ENCODE measurements around the gene MACROD2.

The MACROD2 gene

DNA sequence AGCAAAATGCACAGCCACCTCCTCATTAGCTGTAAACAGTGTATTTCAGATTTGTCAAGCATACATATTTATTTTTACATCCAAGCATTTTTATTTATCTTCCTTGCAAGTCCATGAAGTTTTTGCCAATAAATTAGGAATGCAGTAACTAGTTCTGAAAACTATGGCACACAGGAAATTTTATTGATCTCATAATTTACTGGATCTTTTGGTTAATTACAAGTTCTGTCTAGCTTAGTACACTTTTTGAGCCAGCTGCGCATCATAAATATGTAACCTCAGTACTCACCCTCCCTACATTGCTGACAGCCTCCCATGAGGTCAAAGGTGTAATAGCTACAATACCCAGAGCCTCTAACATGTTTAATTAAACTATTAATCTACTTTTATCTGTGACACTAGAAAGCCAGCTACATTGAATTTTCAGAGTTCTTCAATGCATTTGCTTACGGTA, 1679.8 kb downstream of the MACROD2 start:
- DNase-seq, result no peak

DNA sequence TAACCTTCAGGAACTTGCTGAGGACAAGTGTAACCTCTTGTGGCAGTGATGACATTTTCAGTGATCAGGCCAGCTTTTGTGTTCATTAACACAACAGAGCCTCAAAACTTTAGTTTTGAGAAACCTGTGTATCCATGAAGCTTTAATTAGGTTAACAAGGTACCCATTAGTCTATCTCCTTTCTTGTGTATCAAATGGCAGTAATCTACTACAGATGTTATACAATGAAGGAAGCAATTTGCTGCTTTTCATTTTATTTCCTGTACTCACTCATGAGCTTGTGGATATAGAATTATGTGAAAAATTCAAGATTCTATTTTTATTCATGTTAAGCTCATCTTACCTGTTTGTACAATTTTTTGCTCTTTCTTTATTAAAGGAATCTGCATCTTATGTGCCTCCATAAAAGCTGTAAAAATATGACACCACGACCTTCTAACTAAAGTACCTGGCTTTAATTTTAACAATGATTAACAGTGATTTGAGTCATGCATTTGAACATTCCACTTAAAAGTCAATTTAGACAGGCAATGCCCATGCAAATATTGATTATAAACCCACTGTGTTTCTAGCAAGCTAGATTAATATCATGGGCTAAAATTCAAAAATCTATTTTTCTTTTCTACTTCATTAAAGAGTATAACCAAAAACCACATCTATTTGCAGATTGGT, 1680.6 kb downstream of the MACROD2 start:
- no peak for DNase-seq

GRCh38 chr20:15676815-15677214, 1681.5 kb downstream of the MACROD2 start:
- DNase-seq, result no peak

- DNase-seq, result no peak
Measured at GRCh38 chr20:15682690-15683089, 1687.4 kb downstream of the MACROD2 start.

DNA sequence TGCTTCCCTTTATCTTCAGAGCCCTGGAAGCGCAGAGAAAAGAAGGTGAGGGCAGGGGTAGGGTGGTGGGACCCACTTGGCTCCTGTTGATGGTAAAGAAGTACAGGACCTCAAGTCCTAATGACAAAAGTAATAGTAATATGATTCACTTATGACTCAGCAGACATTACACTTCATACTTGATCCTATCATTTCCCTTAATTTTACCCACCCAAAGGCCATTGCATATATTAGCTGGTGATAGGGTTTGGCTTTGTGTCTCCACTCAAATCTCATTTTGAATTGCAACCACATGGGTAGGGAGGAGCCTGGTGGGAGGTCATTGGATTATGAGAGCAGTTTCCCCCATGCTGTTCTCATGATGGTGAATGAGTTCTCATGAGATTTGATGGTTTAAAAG, 1697.3 kb downstream of the MACROD2 start:
- DNase-seq, result no peak

DNA sequence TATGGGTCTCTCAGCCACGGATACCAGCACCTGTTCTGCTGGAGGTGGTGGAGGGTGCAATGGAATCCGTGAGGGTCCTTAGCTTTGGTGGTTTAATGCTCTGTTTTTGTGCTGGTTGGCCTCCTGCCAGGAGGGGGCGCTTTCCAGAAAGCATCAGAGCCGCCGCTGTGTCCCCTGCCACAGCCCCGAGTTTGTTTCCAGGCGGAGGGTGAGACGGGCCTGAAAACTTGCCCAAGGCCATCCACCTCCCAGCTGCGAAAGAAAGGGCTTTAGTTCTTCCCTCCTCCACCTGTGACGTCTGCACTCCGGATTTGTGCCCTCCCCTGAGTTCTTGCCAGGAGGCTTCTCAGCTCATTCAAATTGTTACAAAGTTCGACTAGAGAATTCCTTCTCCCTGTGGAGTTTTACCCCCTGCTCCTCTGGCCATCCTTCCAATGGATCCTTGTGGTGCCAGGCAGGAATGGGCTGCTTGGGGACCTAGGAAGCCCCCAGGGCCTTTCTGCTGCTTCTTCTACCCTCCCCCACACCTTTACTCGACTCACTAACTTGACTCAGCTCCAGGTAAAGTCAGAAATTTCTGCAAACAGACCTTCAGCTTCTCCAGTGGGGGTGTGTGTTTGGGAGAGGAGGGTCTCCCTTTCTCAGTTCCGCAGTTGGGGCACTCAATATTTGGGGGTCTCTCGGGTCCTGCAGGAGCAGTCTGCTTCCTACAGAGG, 1704.3 kb downstream of the MACROD2 start:
- no peak for DNase-seq

GRCh38 chr20:15700147-15700765, 1704.9 kb downstream of the MACROD2 start:
- DNase-seq, result no peak

GRCh38 chr20:15702161-15702560, 1706.8 kb downstream of the MACROD2 start:
- no peak for DNase-seq

- peak; percentile 33 for DNase-seq
Measured at GRCh38 chr20:15703171-15703911, 1708.0 kb downstream of the MACROD2 start.

GRCh38 chr20:15705975-15706374, 1710.7 kb downstream of the MACROD2 start:
- no peak for DNase-seq

- DNase-seq, result no peak
Measured at GRCh38 chr20:15706719-15707118, 1711.4 kb downstream of the MACROD2 start.

- no peak for DNase-seq
Measured at GRCh38 chr20:15708984-15709598, 1713.8 kb downstream of the MACROD2 start.

DNA sequence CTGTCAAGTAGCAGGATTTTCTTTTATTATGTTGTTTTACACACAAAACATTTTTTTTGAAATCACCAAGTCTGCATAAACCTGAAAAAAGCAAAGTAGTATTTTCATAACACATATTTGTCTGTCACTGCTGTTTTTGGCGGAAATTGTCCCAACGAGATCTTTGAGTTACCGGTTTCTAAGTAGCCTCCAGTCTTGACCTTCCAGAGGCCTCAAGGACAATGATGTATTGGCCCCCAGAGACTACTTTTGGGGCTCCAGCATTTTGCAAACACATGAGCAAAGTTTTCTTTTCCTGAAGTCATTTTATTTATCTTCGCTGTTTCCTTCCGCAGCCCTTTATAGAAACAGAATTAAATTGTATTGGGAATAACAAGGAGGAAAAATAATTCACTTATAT, 1715.3 kb downstream of the MACROD2 start:
- no peak for DNase-seq

DNA sequence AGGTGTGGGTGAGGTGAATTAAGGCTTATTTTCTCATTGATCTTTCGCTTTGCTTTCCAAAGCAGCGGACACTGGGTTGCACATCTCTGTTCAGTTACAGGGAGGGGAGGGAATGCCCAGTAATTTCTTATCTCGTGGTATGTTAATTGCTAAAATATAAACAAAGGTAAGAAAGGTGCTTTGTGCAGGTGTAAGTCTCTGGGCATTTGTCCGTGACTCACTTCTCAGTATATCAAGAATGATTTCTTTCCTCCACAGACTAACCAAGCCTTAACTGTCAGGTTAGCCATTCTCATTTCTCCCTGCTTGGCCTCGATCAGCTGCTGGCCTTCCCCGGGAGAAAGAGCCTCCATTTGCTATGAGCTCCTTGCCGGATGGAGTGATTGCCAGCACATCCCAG, 1715.9 kb downstream of the MACROD2 start:
- DNase-seq, result no peak

DNA sequence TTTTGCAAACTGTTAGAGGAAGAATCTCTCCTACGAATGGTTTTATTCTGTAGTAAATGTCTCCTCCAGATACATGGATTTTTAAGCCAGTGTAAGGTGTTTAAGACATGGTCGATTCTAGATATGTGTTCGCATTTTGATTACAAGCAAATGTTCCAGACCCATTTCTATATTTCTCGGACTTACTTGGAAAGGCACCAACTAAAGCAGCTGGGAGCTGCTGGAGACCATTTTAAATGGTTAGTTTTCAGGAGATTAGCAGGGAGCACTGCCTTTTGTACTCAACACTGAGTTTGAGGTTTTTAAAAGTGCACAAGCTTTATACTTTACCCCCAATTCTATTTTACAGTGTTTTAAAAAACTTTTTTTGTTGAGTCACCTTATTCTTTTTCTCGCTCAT, 1720.9 kb downstream of the MACROD2 start:
- no peak for DNase-seq

DNA sequence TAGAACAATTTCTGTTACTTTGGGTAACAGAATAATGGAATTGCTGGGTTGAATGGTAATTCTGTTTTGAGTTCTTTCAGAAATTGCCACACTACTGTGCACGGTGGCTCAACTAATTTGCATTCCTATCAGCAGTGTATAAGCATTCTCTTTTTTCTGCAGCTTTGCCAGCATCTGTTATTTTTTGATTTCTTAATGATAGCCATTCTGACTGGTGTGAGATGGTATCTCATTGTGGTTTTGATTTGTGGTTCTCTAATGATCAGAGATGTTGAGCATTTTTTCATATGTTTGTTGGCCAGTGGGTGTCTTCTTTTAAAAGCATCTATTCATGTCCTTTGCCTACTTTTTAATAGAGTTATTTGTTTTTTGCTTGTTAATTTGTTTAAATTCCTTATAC, 1731.1 kb downstream of the MACROD2 start:
- DNase-seq, result no peak

DNA sequence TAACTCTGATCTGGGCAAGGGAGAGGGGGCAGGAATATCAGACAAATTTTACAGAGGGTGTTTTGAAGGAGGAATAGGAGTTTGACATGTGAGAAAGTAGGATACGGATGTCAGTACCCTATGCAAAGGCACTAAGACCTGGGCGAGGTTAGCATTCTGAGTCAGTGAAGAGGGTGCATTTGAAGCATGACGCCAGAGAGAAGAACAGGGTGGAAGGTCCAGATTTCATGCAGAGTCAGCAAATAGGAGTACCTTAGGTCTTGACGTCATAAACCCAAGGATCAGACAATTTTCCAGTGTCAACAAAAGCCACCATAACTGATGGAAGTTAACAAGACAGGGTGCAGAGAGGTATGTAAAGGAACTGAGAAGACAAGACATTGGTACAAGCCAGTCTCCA, 1738.7 kb downstream of the MACROD2 start:
- DNase-seq, result no peak

DNA sequence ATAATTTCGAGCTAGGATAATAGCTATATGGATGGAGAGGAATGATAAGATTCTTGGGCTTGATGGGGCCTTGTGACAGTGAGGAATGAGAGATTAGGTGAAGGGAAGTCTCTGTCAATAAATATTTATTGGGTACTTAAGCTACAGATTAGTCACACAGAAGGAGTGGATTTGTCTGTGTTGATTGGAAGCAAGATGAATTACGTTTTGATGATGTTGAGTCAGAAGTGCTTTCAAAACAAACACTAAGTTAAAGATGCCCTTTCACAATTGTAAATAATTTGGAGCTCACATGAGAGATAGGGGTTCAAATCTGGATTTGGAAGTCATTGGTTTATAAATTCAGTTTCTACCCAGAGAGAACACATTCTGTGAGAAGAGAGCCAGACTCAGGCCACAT, 1743.7 kb downstream of the MACROD2 start:
- no peak for DNase-seq

DNA sequence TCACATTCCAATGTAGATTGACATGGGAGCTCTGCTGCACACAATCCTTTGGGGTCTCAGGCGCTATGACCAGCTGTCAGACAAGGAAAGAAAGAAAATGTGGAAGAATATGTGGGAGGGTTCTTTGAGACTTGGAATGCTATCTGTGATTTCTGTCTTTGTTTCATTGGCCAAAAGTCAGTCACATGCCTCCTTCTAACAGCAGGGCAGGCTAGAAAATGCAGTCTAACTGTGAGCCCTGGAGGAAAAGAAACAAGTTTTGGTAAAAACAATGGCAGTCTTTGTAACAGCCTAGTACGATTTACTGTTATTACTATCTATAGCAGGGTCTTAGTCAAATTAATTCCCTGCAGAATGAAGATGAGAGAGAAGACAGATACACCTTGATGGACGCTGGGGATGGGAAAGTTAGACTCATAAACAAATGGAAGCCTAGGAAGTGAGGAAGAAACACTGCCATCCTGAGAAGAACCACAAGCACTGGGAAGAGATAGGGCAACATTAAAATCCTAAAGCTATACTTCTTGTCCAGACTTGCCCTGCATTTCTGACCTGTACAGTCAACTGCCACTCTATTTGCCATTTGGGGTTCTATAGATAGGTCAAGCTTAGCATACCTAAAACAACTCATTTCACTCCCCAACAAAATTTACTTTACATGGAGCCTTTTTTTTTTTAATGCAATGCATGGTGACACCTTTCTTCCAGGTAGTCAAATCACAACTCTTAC, 1744.9 kb downstream of the MACROD2 start:
- no peak for DNase-seq

DNA sequence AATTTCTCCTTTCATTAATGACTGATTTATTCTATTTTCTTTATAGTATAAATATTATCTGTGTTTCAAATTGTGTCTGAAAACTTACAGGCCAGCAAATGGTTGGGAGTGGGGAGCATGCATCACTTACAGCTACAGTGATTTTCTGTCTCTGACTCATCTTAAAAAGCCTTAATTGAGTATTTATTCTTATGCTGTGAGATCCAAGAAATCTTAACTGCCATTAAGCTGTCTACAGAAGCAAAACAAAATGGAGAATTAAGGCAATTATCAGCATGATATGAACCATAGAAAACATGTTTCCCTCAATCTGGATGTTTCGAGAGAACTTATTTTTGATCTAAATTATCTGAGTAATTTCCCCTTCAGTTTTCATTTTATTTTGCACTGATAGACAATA, 1746.8 kb downstream of the MACROD2 start:
- no peak for DNase-seq

DNA sequence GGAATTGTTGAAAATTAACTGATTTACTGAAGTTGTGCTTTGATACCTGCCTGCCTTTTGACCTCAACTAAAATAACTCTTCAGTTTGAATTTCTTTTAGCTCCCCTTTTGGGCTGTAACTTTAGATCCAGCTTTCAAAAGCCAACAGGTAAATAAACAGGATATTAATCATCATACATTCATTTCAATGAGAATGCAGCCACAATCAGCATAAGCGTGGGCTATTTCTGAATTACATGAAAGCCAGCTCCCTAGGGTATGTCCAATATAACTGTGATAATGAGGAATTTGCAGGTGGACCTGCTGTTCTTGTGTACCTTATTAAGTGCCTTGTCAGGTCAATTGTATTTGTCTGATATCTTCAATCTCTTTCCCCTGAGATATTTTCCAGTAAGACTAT, 1747.3 kb downstream of the MACROD2 start:
- DNase-seq, result no peak
